HCT116 (cell line): ENCODE data around the gene RAB27B. TPM values are rescaled to one million over a fixed set of nuclear protein-coding genes. Genes with fewer than 3 reads are reported as not detected.

Experiments used
- ATAC-seq: fragments of 200-7000 bp; cut with Tn5 transposase; 2 replicates; pipeline ENCODE4 v1.9.1; 2020; ENCODE audit warnings: mild to moderate bottlenecking, moderate library complexity
- BruUV-seq: library from RNA; stranded (reverse); fragments of 400-500 nt; replicated peaks from 2 replicates; lab custom pipeline; 2021; lab: Mats Ljungman, UMichigan
- CTCF ChIA-PET: fragments of 300-600 bp; sonication (Branson Sonifier 250); formaldehyde crosslinking; loops from one replicate; lab custom pipeline; 2021; ENCODE audit warnings: antibody characterized with exemption; lab: Charles Lee
- POLR2A ChIA-PET: fragments of 300-600, 350-600 bp; sonication (Branson Sonifier 250); formaldehyde crosslinking; loops from one replicate; lab custom pipeline; 2021; ENCODE audit warnings: antibody characterized with exemption; lab: Charles Lee
- RAD21 ChIA-PET, 2 experiments: fragments of 300-600 bp; sonication (Branson Sonifier 250); formaldehyde crosslinking; loops; one replicate each; lab custom pipeline; 2023; ENCODE audit warnings: low total read pairs in 2 of 2; ENCODE audit not compliant: uncharacterized antibody in 2 of 2, unreplicated experiment in 2 of 2, low non-redundant PET in 1 of 2; lab: Charles Lee
- DNase-seq: peaks from one replicate; pipeline ENCODE4 v3.0.0-alpha.2; 2010; ENCODE audit warnings: low read depth, low spot score
- H2AFZ ChIP-seq: fragments of 200-600 bp; shearing (Covaris generic), sonication (generic); 2 replicates; pipeline ENCODE4 v1.6.1; 2017; ENCODE audit warnings: low read depth, mixed run types, mixed read lengths, antibody characterized with exemption, low read length; ENCODE audit not compliant: poor library complexity, severe bottlenecking
- H3K27ac ChIP-seq: 2 replicates; pipeline ENCODE4 v1.5.1; 2012; ENCODE audit warnings: low read depth, low read length
- H3K27me3 ChIP-seq: fragments of 200-600 bp; sonication (generic); 2 replicates; pipeline ENCODE4 v1.6.1; 2016; ENCODE audit warnings: mixed run types, low read length, mixed read lengths; ENCODE audit not compliant: insufficient read depth
- H3K36me3 ChIP-seq, 2 experiments: fragments of 200-500 bp in 1 of 2; fragments of 200-600 bp in 1 of 2; sonication (Bioruptor generic) in 1 of 2; sonication (generic) in 1 of 2; 2 replicates each; pipeline versions ENCODE4 v1.5.1 to v1.6.1; 2014 to 2016; ENCODE audit warnings: low read length in 2 of 2, inconsistent platforms in 1 of 2, mixed read lengths in 1 of 2, mixed run types in 1 of 2; ENCODE audit not compliant: insufficient read depth in 2 of 2, control insufficient read depth in 1 of 2
- H3K4me1 ChIP-seq, 2 experiments: fragments of 200-600 bp in 1 of 2; sonication (generic) in 1 of 2; 2 replicates each; pipeline versions ENCODE4 v1.5.1 to v1.6.1; 2012 to 2017; ENCODE audit warnings: low read length in 2 of 2, inconsistent platforms in 1 of 2, mild to moderate bottlenecking in 1 of 2, mixed read lengths in 1 of 2, mixed run types in 1 of 2, moderate library complexity in 1 of 2; ENCODE audit not compliant: insufficient read depth in 2 of 2, control insufficient read depth in 1 of 2
- H3K4me2 ChIP-seq: fragments of 200-600 bp; sonication (generic); 2 replicates; pipeline ENCODE4 v1.6.1; 2017; ENCODE audit warnings: mixed run types, low read length, mixed read lengths
- H3K4me3 ChIP-seq, 2 experiments: fragments of 200-600 bp in 1 of 2; sonication (generic) in 1 of 2; replicated peaks in 1 of 2; 2 replicates each; pipeline ENCODE4 v1.5.1; 2011 to 2016; ENCODE audit warnings: low read length in 2 of 2, control low read depth in 1 of 2, low read depth in 1 of 2, mild to moderate bottlenecking in 1 of 2, mixed read lengths in 1 of 2, mixed run types in 1 of 2
- H3K79me2 ChIP-seq: fragments of 200-600 bp; sonication (generic); 2 replicates; pipeline ENCODE4 v1.6.1; 2017; ENCODE audit warnings: mild to moderate bottlenecking, mixed run types, low read length, moderate library complexity, mixed read lengths; ENCODE audit not compliant: insufficient read depth
- H3K9ac ChIP-seq: fragments of 200-600 bp; sonication (generic); 2 replicates; pipeline ENCODE4 v1.6.1; 2016; ENCODE audit warnings: low read length, mixed read lengths
- H3K9me2 ChIP-seq: fragments of 200-600 bp; sonication (generic), shearing (Covaris generic); 2 replicates; pipeline ENCODE4 v1.6.1; 2017; ENCODE audit warnings: mixed run types, mild to moderate bottlenecking, moderate library complexity; ENCODE audit not compliant: insufficient read depth
- H3K9me3 ChIP-seq, 2 experiments: fragments of 200-500 bp in 1 of 2; fragments of 200-600 bp in 1 of 2; sonication (Bioruptor generic) in 1 of 2; sonication (generic) in 1 of 2; 2 replicates each; pipeline ENCODE4 v1.6.1; 2014 to 2017; ENCODE audit warnings: low read length in 2 of 2, mixed read lengths in 2 of 2, inconsistent platforms in 1 of 2, low read depth in 1 of 2, mild to moderate bottlenecking in 1 of 2, mixed run types in 1 of 2, moderate library complexity in 1 of 2; ENCODE audit not compliant: control insufficient read depth in 1 of 2, insufficient read depth in 1 of 2
- H4K20me1 ChIP-seq: fragments of 200-600 bp; sonication (generic), shearing (Covaris generic); 2 replicates; pipeline ENCODE4 v1.6.1; 2017; ENCODE audit warnings: mixed run types, mild to moderate bottlenecking, moderate library complexity; ENCODE audit not compliant: insufficient read depth
- CEBPB ChIP-seq: IDR thresholded peaks from 2 replicates; pipeline ENCODE4 v1.6.1; 2012; ENCODE audit warnings: low read depth
- CTCF ChIP-seq, 3 experiments: fragments of 200-600 bp in 1 of 3; sonication (generic) in 1 of 3; IDR thresholded peaks in 2 of 3; conservative IDR thresholded peaks in 1 of 3; 2 replicates each; pipeline ENCODE4 v1.5.1; 2012 to 2017; ENCODE audit warnings: low read depth in 2 of 3, low read length in 2 of 3, antibody characterized with exemption in 1 of 3, borderline replicate concordance in 1 of 3, control low read depth in 1 of 3, mild to moderate bottlenecking in 1 of 3, mixed read lengths in 1 of 3, mixed run types in 1 of 3, moderate library complexity in 1 of 3; ENCODE audit not compliant: insufficient read depth in 1 of 3
- EGR1 ChIP-seq: IDR thresholded peaks from 2 replicates; pipeline ENCODE4 v1.6.1; 2012; ENCODE audit warnings: low read depth
- ELF1 ChIP-seq: IDR thresholded peaks from 2 replicates; pipeline ENCODE4 v1.6.1; 2012; ENCODE audit warnings: low read depth, borderline replicate concordance
- EZH2 ChIP-seq: fragments of 200-600 bp; sonication (generic); IDR thresholded peaks from 2 replicates; pipeline ENCODE4 v1.6.1; 2017; ENCODE audit warnings: antibody characterized with exemption, mixed run types
- EZH2phosphoT487 ChIP-seq: fragments of 200-600 bp; IDR thresholded peaks from 2 replicates; pipeline ENCODE4 v1.6.1; 2018; ENCODE audit warnings: antibody characterized with exemption, borderline replicate concordance
- FOSL1 ChIP-seq: IDR thresholded peaks from 2 replicates; pipeline ENCODE4 v1.6.1; 2012; ENCODE audit warnings: low read depth
- JUND ChIP-seq: IDR thresholded peaks from 2 replicates; pipeline ENCODE4 v1.6.1; 2012
- MAX ChIP-seq: IDR thresholded peaks from 2 replicates; pipeline ENCODE4 v1.6.1; 2012
- POLR2A ChIP-seq: IDR thresholded peaks from 2 replicates; pipeline ENCODE4 v1.7.0; 2011; ENCODE audit warnings: borderline replicate concordance; ENCODE audit not compliant: insufficient read depth, insufficient read length; ENCODE audit errors: extremely low read depth
- POLR2AphosphoS5 ChIP-seq: IDR thresholded peaks from 2 replicates; pipeline ENCODE4 v1.6.1; 2011; ENCODE audit warnings: mild to moderate bottlenecking, low read depth, low read length, moderate library complexity
- RAD21 ChIP-seq: IDR thresholded peaks from 2 replicates; pipeline ENCODE4 v1.6.1; 2012; ENCODE audit warnings: low read depth, mild to moderate bottlenecking
- REST ChIP-seq: IDR thresholded peaks from 2 replicates; pipeline ENCODE4 v1.6.1; 2012; ENCODE audit warnings: low read depth
- SIN3A ChIP-seq: IDR thresholded peaks from 2 replicates; pipeline ENCODE4 v1.6.1; 2012; ENCODE audit warnings: low read depth
- TCF7L2 ChIP-seq: IDR thresholded peaks from 2 replicates; pipeline ENCODE4 v1.7.0; 2011; ENCODE audit warnings: borderline replicate concordance, inconsistent platforms; ENCODE audit not compliant: insufficient read depth, insufficient read length; ENCODE audit errors: extremely low read depth
- YY1 ChIP-seq: IDR thresholded peaks from 2 replicates; pipeline ENCODE4 v1.6.1; 2011; ENCODE audit warnings: low read length, low read depth, moderate library complexity, mild to moderate bottlenecking; ENCODE audit not compliant: insufficient replicate concordance; ENCODE audit errors: extremely low read depth
- ZBTB33 ChIP-seq: IDR thresholded peaks from 2 replicates; pipeline ENCODE4 v1.6.1; 2011; ENCODE audit warnings: mild to moderate bottlenecking, low read length, moderate library complexity; ENCODE audit not compliant: insufficient replicate concordance; ENCODE audit errors: extremely low read depth
- ZFX ChIP-seq: fragments of 450-650 bp; IDR thresholded peaks from 2 replicates; pipeline ENCODE4 v1.6.1; 2017
- ZNF274 ChIP-seq: fragments of 200-500 bp; sonication (Bioruptor generic); IDR thresholded peaks from 2 replicates; pipeline ENCODE4 v1.6.1; 2014; ENCODE audit warnings: mild to moderate bottlenecking, low read depth, low read length, inconsistent platforms
- intact Hi-C: fragments of 100-400 bp; cut with micrococcal nuclease; formaldehyde crosslinking; loops from 2 replicates; pipeline ENCODE4 v1.10.0; 2022
- total RNA-seq: library from RNA; stranded (reverse); gene quantifications from one replicate; pipeline ENCODE4 v1.2.1, GENCODE V29; 2021; ENCODE audit not compliant: unreplicated experiment

Gene RAB27B
- total RNA-seq, 1 experiment from 2014 or later = 2.2 TPM

GRCh38 chr18:54873884-54874255 is 45.6 kb downstream of the RAB27B start:
- no TSS peak for BruUV-seq
- Histone ChIP-seq H3K79me2 (no peaks in the 10 kb centered on the region), H3K9ac (no peak overlapping the region), H3K27ac (no peak overlapping the region), H3K36me3 (no peaks in the 10 kb centered on the region), H4K20me1 (no peaks in the 10 kb centered on the region), H3K4me3 (no peak overlapping the region), H3K9me3 (no peaks in the 10 kb centered on the region), H3K4me2 (no peak overlapping the region), H3K9me2 (no peaks in the 10 kb centered on the region), H2AFZ (no peak overlapping the region), H3K27me3 (no peaks in the 10 kb centered on the region), H3K4me1 (no peaks in the 10 kb centered on the region)
- ChIA-PET RAD21 (no interaction called here), POLR2A (no interaction called here), CTCF (no interaction called here)
- no peak for ATAC-seq
- TF ChIP-seq MAX (no peak), POLR2AphosphoS5 (no peak), EZH2phosphoT487 (no peak), CEBPB (no peak), YY1 (no peak), EGR1 (no peak), ZBTB33 (no peak), POLR2A (no peak), JUND (no peak), EZH2 (no peak), RAD21 (no peak), CTCF (IDR thresholded peaks at IDR 0.05 in 2 of 3, conservative IDR thresholded peaks at IDR 0.05 in 1 of 3; ENCODE audit: borderline replicate concordance in 1 of 3, insufficient read depth in 1 of 3, low read depth in 2 of 3, low read length in 2 of 3) (no peak), ELF1 (no peak), TCF7L2 (no peak), REST (no peak), ZNF274 (no peak), FOSL1 (no peak), ZFX (no peak), SIN3A (no peak)
- intact Hi-C loops = no loop called here
- no peak for DNase-seq
